ENCODE data around the gene GLT8D1.

Gene GLT8D1

GRCh38 chr3:52655895-52656294 lies 49.7 kb downstream of the GLT8D1 start:
- no peak for TF ChIP-seq JUND (IDR thresholded peaks at IDR 0.05; ENCODE audit: low read depth)
- no peak for DNase-seq (ENCODE audit: low read depth in 1 of 2, low spot score in 1 of 2)
- in situ Hi-C loops (cut with HindIII; ENCODE audit: low pct_unique_long_range_greater_than_20kb, low sequenced_read_pairs) = no loop called here

GRCh38 chr3:52651592-52651991 lies 54.0 kb downstream of the GLT8D1 start:
- TF ChIP-seq JUND (IDR thresholded peaks at IDR 0.05; ENCODE audit: low read depth) = no peak
- no peak for DNase-seq (ENCODE audit: low read depth in 1 of 2, low spot score in 1 of 2)
- in situ Hi-C loops (cut with HindIII; ENCODE audit: low pct_unique_long_range_greater_than_20kb, low sequenced_read_pairs) = no loop called here

DNA sequence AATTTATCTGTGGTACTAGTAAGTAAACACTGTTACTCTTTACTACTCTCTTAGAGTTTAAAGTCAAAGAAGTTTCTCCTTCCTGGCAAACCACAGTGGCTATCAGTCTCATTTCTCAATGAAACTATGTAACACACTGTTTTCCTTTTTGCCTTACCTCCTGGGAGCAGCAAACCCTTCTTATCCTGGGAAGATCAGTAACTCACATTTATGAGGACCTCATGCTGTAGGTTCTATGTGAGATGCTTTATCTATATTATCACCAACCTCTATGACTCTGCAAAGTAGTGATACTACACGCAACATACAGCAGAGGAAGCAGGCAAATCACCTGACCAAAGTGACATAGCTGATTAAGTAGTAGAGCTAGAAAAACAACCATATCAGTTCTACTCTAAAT lies 55.2 kb downstream of the GLT8D1 start:
- TF ChIP-seq JUND (IDR thresholded peaks at IDR 0.05; ENCODE audit: low read depth) = no peak
- in situ Hi-C loops (cut with HindIII; ENCODE audit: low pct_unique_long_range_greater_than_20kb, low sequenced_read_pairs) = no loop called here
- no peak for DNase-seq (ENCODE audit: low read depth in 1 of 2, low spot score in 1 of 2)

GRCh38 chr3:52649461-52650210 lies 56.0 kb downstream of the GLT8D1 start:
- in situ Hi-C loops (cut with HindIII; ENCODE audit: low pct_unique_long_range_greater_than_20kb, low sequenced_read_pairs) = no loop called here
- no peak for DNase-seq (ENCODE audit: low read depth in 1 of 2, low spot score in 1 of 2)
- no peak for TF ChIP-seq JUND (IDR thresholded peaks at IDR 0.05; ENCODE audit: low read depth)

- in situ Hi-C loops (cut with HindIII; ENCODE audit: low pct_unique_long_range_greater_than_20kb, low sequenced_read_pairs) = no loop called here
- no peak for TF ChIP-seq JUND (IDR thresholded peaks at IDR 0.05; ENCODE audit: low read depth)
- DNase-seq (ENCODE audit: low read depth in 1 of 2, low spot score in 1 of 2) = no peak
Observed at GRCh38 chr3:52645549-52645948, 60.0 kb downstream of the GLT8D1 start.
